HL-60 (cell line): ENCODE data around the gene KLHL12.

Experiments used
- DNase-seq, 2 experiments: peaks; one replicate each; pipeline ENCODE4 v3.0.0-alpha.2; 2010 to 2020; ENCODE audit warnings: low read depth in 1 of 2, low spot score in 1 of 2
- H3K27ac ChIP-seq: fragments of 250-450 bp; sonication (Bioruptor Pico); replicated peaks from 2 replicates; pipeline ENCODE4 v1.5.1; 2020; ENCODE audit warnings: mild to moderate bottlenecking, moderate library complexity
- H3K27me3 ChIP-seq: fragments of 250-450 bp; sonication (Bioruptor Pico); 2 replicates; pipeline ENCODE4 v1.5.1; 2021; ENCODE audit warnings: mild to moderate bottlenecking, moderate library complexity; ENCODE audit not compliant: insufficient read depth, poor library complexity, severe bottlenecking
- H3K4me3 ChIP-seq: replicated peaks from 2 replicates; pipeline ENCODE4 v1.5.1; 2011; ENCODE audit warnings: mild to moderate bottlenecking, control low read depth, low read length; ENCODE audit not compliant: insufficient read depth
- GABPA ChIP-seq: IDR thresholded peaks from 2 replicates; pipeline ENCODE4 v1.6.1; 2012; ENCODE audit warnings: low read depth
- POLR2AphosphoS5 ChIP-seq: IDR thresholded peaks from 2 replicates; pipeline ENCODE4 v1.6.1; 2012; ENCODE audit warnings: low read depth
- SPI1 ChIP-seq: IDR thresholded peaks from 2 replicates; pipeline ENCODE4 v1.6.1; 2012; ENCODE audit warnings: low read depth, mild to moderate bottlenecking, borderline replicate concordance
- TF ChIP-seq, protein P1 (sequence below): IDR thresholded peaks from one replicate; pipeline ENCODE4 v1.5.1; 2011; ENCODE audit warnings: low read length, control low read depth, inconsistent platforms; ENCODE audit not compliant: insufficient read depth
- TF ChIP-seq, protein P2 (sequence below): IDR thresholded peaks from 2 replicates; pipeline ENCODE4 v1.6.1; 2012; ENCODE audit warnings: low read depth; ENCODE audit not compliant: insufficient replicate concordance

The KLHL12 gene

DNA sequence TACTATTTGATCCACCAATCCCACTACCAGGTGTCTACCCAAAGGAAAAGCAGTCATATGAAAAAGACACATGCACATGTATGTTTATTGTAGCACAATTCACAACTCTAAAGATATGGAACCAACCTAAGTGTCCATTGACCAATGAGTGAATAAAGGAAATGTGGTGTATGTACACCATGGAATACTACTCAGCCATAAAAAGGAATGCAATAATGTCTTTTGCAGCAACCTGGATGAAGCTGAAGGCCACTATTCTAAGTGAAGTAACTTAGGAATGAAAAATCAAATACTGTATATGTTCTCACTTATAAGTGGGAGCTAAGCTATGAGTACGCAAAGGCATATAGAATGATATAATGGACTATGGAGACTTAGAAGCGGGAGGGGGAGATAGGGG lies 18.4 kb upstream of the KLHL12 start:
- Histone ChIP-seq H3K4me3 (no peak overlapping the region), H3K27ac (no peak overlapping the region), H3K27me3 (no peaks in the 10 kb centered on the region)
- TF ChIP-seq GABPA (no peak), POLR2AphosphoS5 (no peak), SPI1 (no peak)
- TF ChIP-seq, protein P1, sequence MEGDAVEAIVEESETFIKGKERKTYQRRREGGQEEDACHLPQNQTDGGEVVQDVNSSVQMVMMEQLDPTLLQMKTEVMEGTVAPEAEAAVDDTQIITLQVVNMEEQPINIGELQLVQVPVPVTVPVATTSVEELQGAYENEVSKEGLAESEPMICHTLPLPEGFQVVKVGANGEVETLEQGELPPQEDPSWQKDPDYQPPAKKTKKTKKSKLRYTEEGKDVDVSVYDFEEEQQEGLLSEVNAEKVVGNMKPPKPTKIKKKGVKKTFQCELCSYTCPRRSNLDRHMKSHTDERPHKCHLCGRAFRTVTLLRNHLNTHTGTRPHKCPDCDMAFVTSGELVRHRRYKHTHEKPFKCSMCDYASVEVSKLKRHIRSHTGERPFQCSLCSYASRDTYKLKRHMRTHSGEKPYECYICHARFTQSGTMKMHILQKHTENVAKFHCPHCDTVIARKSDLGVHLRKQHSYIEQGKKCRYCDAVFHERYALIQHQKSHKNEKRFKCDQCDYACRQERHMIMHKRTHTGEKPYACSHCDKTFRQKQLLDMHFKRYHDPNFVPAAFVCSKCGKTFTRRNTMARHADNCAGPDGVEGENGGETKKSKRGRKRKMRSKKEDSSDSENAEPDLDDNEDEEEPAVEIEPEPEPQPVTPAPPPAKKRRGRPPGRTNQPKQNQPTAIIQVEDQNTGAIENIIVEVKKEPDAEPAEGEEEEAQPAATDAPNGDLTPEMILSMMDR = no peak
- TF ChIP-seq, protein P2, sequence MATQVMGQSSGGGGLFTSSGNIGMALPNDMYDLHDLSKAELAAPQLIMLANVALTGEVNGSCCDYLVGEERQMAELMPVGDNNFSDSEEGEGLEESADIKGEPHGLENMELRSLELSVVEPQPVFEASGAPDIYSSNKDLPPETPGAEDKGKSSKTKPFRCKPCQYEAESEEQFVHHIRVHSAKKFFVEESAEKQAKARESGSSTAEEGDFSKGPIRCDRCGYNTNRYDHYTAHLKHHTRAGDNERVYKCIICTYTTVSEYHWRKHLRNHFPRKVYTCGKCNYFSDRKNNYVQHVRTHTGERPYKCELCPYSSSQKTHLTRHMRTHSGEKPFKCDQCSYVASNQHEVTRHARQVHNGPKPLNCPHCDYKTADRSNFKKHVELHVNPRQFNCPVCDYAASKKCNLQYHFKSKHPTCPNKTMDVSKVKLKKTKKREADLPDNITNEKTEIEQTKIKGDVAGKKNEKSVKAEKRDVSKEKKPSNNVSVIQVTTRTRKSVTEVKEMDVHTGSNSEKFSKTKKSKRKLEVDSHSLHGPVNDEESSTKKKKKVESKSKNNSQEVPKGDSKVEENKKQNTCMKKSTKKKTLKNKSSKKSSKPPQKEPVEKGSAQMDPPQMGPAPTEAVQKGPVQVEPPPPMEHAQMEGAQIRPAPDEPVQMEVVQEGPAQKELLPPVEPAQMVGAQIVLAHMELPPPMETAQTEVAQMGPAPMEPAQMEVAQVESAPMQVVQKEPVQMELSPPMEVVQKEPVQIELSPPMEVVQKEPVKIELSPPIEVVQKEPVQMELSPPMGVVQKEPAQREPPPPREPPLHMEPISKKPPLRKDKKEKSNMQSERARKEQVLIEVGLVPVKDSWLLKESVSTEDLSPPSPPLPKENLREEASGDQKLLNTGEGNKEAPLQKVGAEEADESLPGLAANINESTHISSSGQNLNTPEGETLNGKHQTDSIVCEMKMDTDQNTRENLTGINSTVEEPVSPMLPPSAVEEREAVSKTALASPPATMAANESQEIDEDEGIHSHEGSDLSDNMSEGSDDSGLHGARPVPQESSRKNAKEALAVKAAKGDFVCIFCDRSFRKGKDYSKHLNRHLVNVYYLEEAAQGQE = no peak
- no peak for DNase-seq

DNA sequence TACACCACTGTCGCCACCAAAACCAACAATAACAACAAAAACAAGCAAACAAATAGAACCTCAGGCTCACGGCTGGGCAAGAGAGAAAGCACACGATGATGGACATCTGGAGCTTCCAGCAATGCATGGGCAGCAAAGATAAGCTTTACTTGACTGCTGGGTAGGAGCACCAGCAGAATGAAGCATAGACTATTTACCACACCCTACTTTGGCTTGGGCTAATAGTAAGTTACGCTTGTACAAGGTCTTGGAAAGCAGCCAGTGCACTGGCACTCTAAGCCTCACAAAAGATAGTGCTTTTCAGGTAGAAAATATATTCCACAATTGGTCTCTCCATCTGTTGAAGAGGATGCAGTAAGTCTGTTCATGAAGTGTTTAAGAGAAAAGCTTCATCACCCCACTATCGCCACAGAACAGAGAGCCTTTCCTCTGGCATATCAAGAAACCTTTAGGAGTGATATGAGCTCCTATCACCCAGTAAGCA lies 17.4 kb upstream of the KLHL12 start:
- Histone ChIP-seq H3K27ac (no peak overlapping the region), H3K27me3 (no peaks in the 10 kb centered on the region), H3K4me3 (no peak overlapping the region)
- no peak for DNase-seq
- TF ChIP-seq SPI1 = no peak
- TF ChIP-seq, protein P2 = no peak
- TF ChIP-seq, protein P1 = no peak

DNA sequence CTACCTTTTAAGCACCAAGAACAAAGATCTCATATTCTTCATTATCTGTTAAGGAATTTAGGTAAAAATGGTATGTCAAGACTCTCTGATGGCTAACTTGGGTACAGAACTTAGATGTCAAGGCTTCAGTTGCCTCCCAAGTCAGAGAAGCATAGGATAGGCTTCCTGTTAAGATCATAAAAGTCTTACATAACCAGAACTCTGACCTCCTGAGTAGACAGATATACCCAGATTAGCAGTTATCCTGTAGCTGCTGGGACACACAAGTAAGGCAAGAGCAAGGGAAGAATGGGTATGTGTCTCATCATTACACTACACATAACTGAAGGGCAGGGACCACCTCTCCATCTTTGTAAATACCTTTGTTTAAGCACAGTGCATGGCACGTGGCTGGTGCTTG lies 15.4 kb upstream of the KLHL12 start:
- Histone ChIP-seq H3K27ac (no peak overlapping the region), H3K27me3 (no peaks in the 10 kb centered on the region), H3K4me3 (no peak overlapping the region)
- TF ChIP-seq POLR2AphosphoS5 (no peak), GABPA (no peak), SPI1 (no peak)
- TF ChIP-seq, protein P2 = no peak
- TF ChIP-seq, protein P1 = no peak
- no peak for DNase-seq
